GM19438 (cell line): Measurements from ENCODE around the gene SCAMP2.

Experiments
- ATAC-seq: cut with Tn5 transposase; IDR thresholded peaks from one replicate; pipeline ENCODE4 v1.9.1; 2021; ENCODE audit warnings: low read depth; ENCODE audit not compliant: unreplicated experiment

The SCAMP2 gene

GRCh38 chr15:74824976-74825375 is 48.2 kb downstream of the SCAMP2 start:
- no peak for ATAC-seq

GRCh38 chr15:74823324-74823723 is 49.8 kb downstream of the SCAMP2 start:
- no peak for ATAC-seq

- no peak for ATAC-seq
Observed at GRCh38 chr15:74822233-74822632, 50.9 kb downstream of the SCAMP2 start.

GRCh38 chr15:74821790-74822158 is 51.4 kb downstream of the SCAMP2 start:
- no peak for ATAC-seq

- ATAC-seq = no peak
Observed at GRCh38 chr15:74821091-74821789, 51.9 kb downstream of the SCAMP2 start.

GRCh38 chr15:74820056-74820455 is 53.1 kb downstream of the SCAMP2 start:
- ATAC-seq = no peak

GRCh38 chr15:74817370-74817737 is 55.8 kb downstream of the SCAMP2 start:
- no peak for ATAC-seq

- no peak for ATAC-seq
Observed at GRCh38 chr15:74816624-74817369, 56.4 kb downstream of the SCAMP2 start.

- ATAC-seq = no peak
Observed at GRCh38 chr15:74815961-74816360, 57.2 kb downstream of the SCAMP2 start.

GRCh38 chr15:74815121-74815934 is 57.8 kb downstream of the SCAMP2 start:
- no peak for ATAC-seq

- ATAC-seq = no peak
Observed at GRCh38 chr15:74812533-74812932, 60.6 kb downstream of the SCAMP2 start, which contains the start of gene LMAN1L. TSS of gene LMAN1L (plus strand) at chr15:74812835. CDS start at chr15:74812855, 20 bp downstream.

GRCh38 chr15:74809956-74810355 is 63.2 kb downstream of the SCAMP2 start:
- no peak for ATAC-seq

GRCh38 chr15:74809242-74809641 is 63.9 kb downstream of the SCAMP2 start:
- ATAC-seq = no peak

GRCh38 chr15:74808840-74809229 is 64.3 kb downstream of the SCAMP2 start:
- ATAC-seq = no peak

- no peak for ATAC-seq
Observed at GRCh38 chr15:74808078-74808839, 64.9 kb downstream of the SCAMP2 start.

- ATAC-seq = no peak
Observed at GRCh38 chr15:74807282-74807681, 65.9 kb downstream of the SCAMP2 start.

GRCh38 chr15:74804935-74805334 is 68.2 kb downstream of the SCAMP2 start:
- ATAC-seq = no peak

GRCh38 chr15:74802862-74803447 is 70.2 kb downstream of the SCAMP2 start:
- ATAC-seq = no peak

GRCh38 chr15:74802290-74802689 is 70.9 kb downstream of the SCAMP2 start:
- no peak for ATAC-seq

GRCh38 chr15:74801311-74801997 is 71.7 kb downstream of the SCAMP2 start:
- no peak for ATAC-seq
